Loucy (cell line): Measurements from ENCODE around the gene FMO4.
"Not testable (repeated sequence)": the region's sequence is repeated elsewhere in the genome, so short reads cannot be mapped to it uniquely, and the experiment has no call there.

Experiments
- H2AFZ ChIP-seq: fragments of 200-600 bp; sonication (generic); 2 replicates; pipeline ENCODE4 v1.6.0; 2016; ENCODE audit warnings: antibody characterized with exemption, mild to moderate bottlenecking, low read length, moderate library complexity
- H3F3A ChIP-seq: fragments of 200-600 bp; 2 replicates; pipeline ENCODE4 v1.6.0; 2016; ENCODE audit warnings: antibody characterized with exemption, low read depth, mild to moderate bottlenecking
- H3K27me3 ChIP-seq: fragments of 200-600 bp; sonication (generic); 2 replicates; pipeline ENCODE4 v1.6.1; 2014; ENCODE audit warnings: low read length, mild to moderate bottlenecking; ENCODE audit not compliant: insufficient read depth, poor library complexity, severe bottlenecking
- H3K36me3 ChIP-seq: fragments of 200-600 bp; sonication (generic); 2 replicates; pipeline ENCODE4 v1.6.1; 2016; ENCODE audit warnings: low read length; ENCODE audit not compliant: insufficient read depth
- H3K4me1 ChIP-seq: fragments of 200-600 bp; sonication (generic); 2 replicates; pipeline ENCODE4 v1.5.1; 2014; ENCODE audit warnings: low read length, mild to moderate bottlenecking; ENCODE audit not compliant: insufficient read depth, poor library complexity, severe bottlenecking
- H3K4me2 ChIP-seq: fragments of 200-600 bp; sonication (generic); 2 replicates; pipeline ENCODE4 v1.6.0; 2014; ENCODE audit warnings: antibody characterized with exemption, low read length, low read depth, mild to moderate bottlenecking; ENCODE audit not compliant: poor library complexity, severe bottlenecking
- H3K4me3 ChIP-seq: fragments of 200-600 bp; sonication (generic); 2 replicates; pipeline ENCODE4 v1.5.1; 2014; ENCODE audit warnings: low read length, mild to moderate bottlenecking, mixed read lengths; ENCODE audit not compliant: poor library complexity, severe bottlenecking
- H3K79me2 ChIP-seq: fragments of 200-600 bp; sonication (generic); 2 replicates; pipeline ENCODE4 v1.6.1; 2014; ENCODE audit warnings: low read length; ENCODE audit not compliant: insufficient read depth
- H3K9ac ChIP-seq: fragments of 200-600 bp; sonication (generic); 2 replicates; pipeline ENCODE4 v1.6.0; 2014; ENCODE audit warnings: mild to moderate bottlenecking, low read depth, low read length, moderate library complexity; ENCODE audit not compliant: poor library complexity, severe bottlenecking
- H3K9me2 ChIP-seq: fragments of 200-600 bp; sonication (generic); replicated peaks from 2 replicates; pipeline ENCODE4 v1.6.1; 2016; ENCODE audit warnings: low read depth, low read length, mixed read lengths
- H3K9me3 ChIP-seq: fragments of 200-600 bp; sonication (generic); 2 replicates; pipeline ENCODE4 v1.6.1; 2014; ENCODE audit warnings: mild to moderate bottlenecking, antibody characterized with exemption, low read length, low read depth; ENCODE audit not compliant: insufficient read depth
- H4K20me1 ChIP-seq: fragments of 200-600 bp; sonication (generic); 2 replicates; pipeline ENCODE4 v1.6.0; 2014; ENCODE audit warnings: antibody characterized with exemption, low read length, mild to moderate bottlenecking; ENCODE audit not compliant: insufficient read depth, poor library complexity, severe bottlenecking
- CTCF ChIP-seq: fragments of 200-600 bp; sonication (generic); conservative IDR thresholded peaks from 2 replicates; pipeline ENCODE4 v1.5.1; 2014; ENCODE audit warnings: mild to moderate bottlenecking, antibody characterized with exemption, low read length
- EZH2phosphoT487 ChIP-seq: fragments of 200-600 bp; IDR thresholded peaks from 2 replicates; pipeline ENCODE4 v1.6.1; 2018; ENCODE audit warnings: antibody characterized with exemption, mild to moderate bottlenecking, moderate library complexity, borderline replicate concordance

FMO4 gene

DNA sequence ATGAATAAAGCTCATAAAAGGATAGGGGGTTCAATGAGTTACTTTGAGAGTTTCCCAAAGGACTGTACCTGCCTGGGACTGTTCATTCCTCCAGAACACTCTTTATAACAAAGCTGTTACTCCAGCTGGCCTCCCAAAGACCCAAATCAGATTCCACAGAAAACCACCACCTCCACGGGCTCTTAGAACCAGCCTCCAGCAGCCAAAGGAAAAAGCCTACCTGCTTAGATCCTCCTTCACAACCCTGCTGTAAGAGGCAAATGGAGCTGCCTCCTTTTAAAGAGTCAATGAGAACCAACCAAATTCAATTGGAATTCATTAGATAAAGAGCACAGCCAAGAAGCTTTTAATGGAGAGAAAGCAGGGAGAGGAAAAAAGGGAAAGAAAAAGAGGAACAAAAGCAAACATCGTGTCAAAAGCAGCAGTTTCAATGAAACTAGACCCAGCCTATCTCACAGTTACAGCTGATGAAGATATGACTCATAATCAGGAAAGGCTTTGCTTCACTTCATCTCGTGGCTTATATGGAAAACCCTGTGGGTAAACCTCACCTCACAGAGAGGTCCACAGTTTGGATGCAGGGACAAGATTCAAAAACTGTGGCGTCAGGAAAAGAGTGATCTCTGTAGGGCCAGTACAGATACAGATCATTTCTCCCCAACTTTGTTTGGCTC, 27.8 kb upstream of the FMO4 start:
- no peaks in the 10 kb centered on the region for H4K20me1 ChIP-seq
- no peaks in the 10 kb centered on the region for H3K36me3 ChIP-seq
- H3K9me2 ChIP-seq = no peaks in the 10 kb centered on the region
- no peaks in the 10 kb centered on the region for H3K9me3 ChIP-seq
- H2AFZ ChIP-seq = no peak overlapping the region
- TF ChIP-seq CTCF (no peak), EZH2phosphoT487 (no peak)
- H3K4me3 ChIP-seq = no peak overlapping the region
- no peaks in the 10 kb centered on the region for H3F3A ChIP-seq
- no peaks in the 10 kb centered on the region for H3K4me1 ChIP-seq
- H3K9ac ChIP-seq = no peak overlapping the region
- no peak overlapping the region for H3K4me2 ChIP-seq
- no peaks in the 10 kb centered on the region for H3K27me3 ChIP-seq
- H3K79me2 ChIP-seq = no peaks in the 10 kb centered on the region

DNA sequence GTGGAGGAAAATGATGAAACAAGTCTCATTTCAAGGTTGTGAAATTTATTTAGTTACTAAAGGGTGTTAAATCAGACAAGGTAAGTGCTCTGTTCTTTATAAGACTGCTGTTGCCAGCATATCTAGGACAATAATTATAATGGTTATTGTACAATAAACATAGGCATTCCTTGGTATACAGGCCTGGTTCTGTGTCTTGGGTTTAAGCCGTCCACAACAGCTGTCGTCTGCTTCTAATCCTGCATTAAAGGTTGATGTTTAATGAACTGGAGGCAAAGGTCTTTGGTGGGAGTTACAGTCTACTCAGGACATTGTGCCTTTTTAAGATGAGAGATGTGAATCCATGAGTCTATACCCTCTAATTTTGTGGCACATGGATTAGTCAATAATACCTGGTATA, 23.4 kb upstream of the FMO4 start:
- Histone ChIP-seq H2AFZ (no peak overlapping the region), H3K9me3 (no peaks in the 10 kb centered on the region), H3K4me2 (no peak overlapping the region), H3K4me1 (no peaks in the 10 kb centered on the region), H4K20me1 (no peaks in the 10 kb centered on the region), H3K36me3 (no peaks in the 10 kb centered on the region), H3F3A (no peaks in the 10 kb centered on the region), H3K79me2 (no peaks in the 10 kb centered on the region), H3K9ac (no peak overlapping the region), H3K27me3 (no peaks in the 10 kb centered on the region), H3K4me3 (no peak overlapping the region), H3K9me2 (no peaks in the 10 kb centered on the region)
- TF ChIP-seq CTCF (no peak), EZH2phosphoT487 (no peak)

- no peaks in the 10 kb centered on the region for H3K79me2 ChIP-seq
- no peaks in the 10 kb centered on the region for H3K4me1 ChIP-seq
- H3F3A ChIP-seq = no peaks in the 10 kb centered on the region
- no peaks in the 10 kb centered on the region for H4K20me1 ChIP-seq
- no peaks in the 10 kb centered on the region for H3K9me3 ChIP-seq
- H3K9ac ChIP-seq = no peak overlapping the region
- H3K36me3 ChIP-seq = no peaks in the 10 kb centered on the region
- no peak overlapping the region for H2AFZ ChIP-seq
- no peaks in the 10 kb centered on the region for H3K9me2 ChIP-seq
- H3K4me3 ChIP-seq = no peak overlapping the region
- TF ChIP-seq EZH2phosphoT487 (no peak), CTCF (no peak)
- no peaks in the 10 kb centered on the region for H3K27me3 ChIP-seq
- no peak overlapping the region for H3K4me2 ChIP-seq
These were observed 21.2 kb upstream of the FMO4 start for GRCh38 chr1:171292799-171293198.

DNA sequence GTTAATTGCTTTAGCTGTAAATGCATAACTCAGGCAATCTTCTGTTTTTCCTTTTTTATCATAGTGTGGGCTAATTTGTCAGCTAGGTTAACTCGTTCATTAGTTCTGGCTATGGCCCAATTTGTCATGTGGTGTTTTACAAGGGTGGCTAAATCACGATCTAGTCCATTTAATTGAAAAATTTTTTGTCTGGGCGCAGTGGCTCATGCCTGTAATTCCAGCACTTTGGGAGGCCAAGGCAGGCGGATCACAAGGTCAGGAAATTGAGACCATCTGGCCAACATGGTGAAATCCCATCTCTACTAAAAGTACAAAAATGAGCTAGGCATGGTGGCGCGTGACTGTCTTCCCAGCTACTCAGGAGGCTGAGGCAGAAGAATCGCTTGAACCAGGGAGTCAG, 18.6 kb upstream of the FMO4 start:
- not testable (repeated sequence) for H3K36me3 ChIP-seq

More for the DNA sequence above, 18.6 kb upstream of the FMO4 start:
- not testable (repeated sequence) for H3K9me3 ChIP-seq, H3K4me1 ChIP-seq, H4K20me1 ChIP-seq, H3K27me3 ChIP-seq, H2AFZ ChIP-seq, H3K9ac ChIP-seq, H3K4me3 ChIP-seq, H3F3A ChIP-seq, H3K4me2 ChIP-seq, H3K79me2 ChIP-seq, H3K9me2 ChIP-seq
